NAMALWA (cell line): ENCODE measurements around the gene CRKL.
A peak's percentile ranks its signal among the peaks of the same experiment; 100 is the strongest.
"Not testable (repeated sequence)": the region's sequence is repeated elsewhere in the genome, so short reads cannot be mapped to it uniquely, and the experiment has no call there.

Experiments used
- DNase-seq: peaks from one replicate; pipeline ENCODE4 v3.0.0-alpha.2; 2015; ENCODE audit warnings: low spot score

The CRKL gene, protein sequence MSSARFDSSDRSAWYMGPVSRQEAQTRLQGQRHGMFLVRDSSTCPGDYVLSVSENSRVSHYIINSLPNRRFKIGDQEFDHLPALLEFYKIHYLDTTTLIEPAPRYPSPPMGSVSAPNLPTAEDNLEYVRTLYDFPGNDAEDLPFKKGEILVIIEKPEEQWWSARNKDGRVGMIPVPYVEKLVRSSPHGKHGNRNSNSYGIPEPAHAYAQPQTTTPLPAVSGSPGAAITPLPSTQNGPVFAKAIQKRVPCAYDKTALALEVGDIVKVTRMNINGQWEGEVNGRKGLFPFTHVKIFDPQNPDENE

DNA sequence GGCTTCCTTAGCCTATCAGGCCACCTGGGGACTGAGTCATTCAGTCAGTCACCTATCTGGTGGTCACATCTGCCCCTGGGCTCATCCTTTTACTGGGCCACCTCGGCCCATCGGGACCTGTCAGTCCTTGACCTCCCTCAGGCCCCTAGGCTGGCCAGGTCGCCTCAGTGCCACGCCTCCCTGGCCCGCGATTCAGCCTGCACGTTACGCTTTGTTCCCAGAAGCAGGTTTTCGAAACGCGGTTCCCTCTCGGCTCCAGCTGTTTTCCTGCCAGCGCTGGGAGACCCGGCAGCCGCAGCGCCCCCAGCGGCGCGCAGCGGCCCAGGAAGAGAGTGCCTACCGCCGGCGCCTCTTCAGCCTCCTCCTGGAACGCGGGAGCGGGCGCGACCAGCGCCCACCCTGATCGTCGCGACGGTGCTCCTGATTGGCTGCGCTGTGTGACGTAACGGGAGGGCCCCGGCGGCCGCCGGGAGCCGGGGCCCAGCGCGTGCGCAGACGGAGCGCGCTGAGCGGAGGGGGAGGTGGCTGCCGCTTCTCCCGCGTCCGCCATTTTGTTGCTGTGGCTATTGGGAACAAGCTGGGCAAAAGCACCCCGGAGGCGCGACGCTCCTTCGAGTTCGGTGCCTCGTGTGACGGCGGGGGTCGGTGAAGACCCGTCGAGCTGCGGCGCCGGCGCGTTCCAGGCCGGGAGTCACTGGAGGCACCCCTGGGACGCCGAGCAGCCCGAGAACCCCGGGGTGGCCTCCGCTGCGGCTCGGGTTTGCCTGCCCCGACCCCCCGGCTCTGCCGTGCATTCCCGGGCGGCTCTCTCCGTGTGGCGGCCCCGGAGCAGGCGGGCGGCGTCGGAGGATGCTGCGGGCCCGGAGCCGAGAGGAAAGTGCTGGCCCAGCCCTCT, at the start of gene CRKL:
Gene CRKL (plus strand): TSS at position 492 of the 895 bp plus-strand sequence. CDS start 528 bp downstream, outside the sequence.
- DNase-seq = peak; percentile 98

DNA sequence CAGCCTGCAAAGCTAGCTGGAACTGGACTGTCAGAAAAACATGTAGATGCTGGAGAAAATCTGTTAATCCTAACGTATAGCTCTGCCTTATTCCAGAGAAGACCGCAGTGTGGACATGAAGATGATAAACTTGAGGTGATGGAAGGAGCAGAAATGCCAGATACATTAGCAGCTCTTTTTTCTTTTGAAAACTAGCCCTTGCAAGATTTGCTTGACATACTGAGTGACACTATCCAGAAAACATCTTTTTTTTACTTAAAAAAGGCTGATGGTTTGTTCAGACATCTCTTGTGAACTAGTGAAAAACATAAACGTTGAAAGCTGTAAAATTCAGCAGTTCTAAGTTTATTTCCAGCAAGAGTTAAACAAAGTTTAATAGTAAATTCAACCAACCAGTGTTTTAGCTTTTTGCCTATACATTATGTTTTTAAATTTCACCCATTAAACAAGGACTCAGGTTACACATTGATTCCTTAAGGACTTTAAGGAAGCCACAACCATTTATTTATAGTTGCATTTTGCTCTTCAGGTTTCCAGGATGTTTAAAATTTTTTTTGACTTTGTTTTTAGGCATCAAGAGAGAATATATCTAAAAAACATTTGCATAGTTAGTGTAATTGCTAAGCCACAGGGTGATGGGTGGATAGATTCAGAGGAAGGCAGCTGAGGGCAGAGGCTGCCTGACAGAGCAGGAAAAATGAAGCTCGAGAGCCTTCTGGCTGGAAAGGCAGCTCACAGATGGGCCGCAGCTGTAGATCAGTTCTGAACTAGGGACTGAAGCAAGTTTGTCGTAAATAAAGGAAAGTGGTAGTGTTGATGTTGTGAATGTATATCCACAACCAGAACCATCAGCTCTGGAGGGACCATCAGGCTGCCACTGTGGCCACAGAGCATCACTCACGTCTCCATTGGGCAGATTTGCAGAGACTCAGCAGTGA, 48.9 kb upstream of the CRKL start:
- DNase-seq = no peak

DNA sequence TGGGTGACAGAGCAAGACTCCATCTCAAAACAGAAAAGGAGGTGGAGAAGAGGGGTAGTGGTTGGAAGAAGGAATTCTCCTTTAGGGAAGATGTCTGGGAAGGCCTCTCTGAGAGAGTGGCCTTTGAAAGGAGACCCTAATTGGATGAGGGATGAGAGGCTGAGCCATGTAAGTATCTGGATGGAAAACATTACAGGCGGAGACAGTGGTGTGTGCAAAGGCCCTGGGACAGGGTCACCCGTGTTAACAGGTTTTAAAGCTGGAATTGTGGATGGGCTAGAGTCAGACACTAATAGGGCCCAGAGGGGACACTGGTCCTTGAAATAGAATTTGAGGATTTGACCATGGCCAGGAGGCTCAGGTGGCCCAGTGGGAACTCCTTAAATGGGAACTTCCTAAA, 48.0 kb upstream of the CRKL start:
- no peak for DNase-seq

DNA sequence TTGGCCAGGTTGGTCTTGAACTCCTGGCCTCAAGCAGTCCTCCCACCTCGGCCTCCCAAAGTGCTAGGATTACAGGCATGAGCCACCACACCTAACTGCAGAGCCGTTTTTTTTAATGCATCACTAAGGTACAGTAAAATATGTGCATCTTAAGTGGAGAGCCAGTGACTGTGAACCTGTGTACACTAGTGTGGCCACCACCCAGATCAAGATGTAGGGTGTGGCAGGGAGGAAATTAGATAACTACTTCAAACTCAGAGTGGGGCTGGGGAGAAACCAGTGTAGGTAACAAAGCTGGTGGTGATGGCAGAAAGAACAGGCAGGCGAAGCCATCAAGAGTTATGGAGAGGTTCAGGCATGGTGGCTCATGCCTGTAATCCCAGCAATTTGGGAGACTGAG, 44.0 kb upstream of the CRKL start:
- DNase-seq = no peak

DNA sequence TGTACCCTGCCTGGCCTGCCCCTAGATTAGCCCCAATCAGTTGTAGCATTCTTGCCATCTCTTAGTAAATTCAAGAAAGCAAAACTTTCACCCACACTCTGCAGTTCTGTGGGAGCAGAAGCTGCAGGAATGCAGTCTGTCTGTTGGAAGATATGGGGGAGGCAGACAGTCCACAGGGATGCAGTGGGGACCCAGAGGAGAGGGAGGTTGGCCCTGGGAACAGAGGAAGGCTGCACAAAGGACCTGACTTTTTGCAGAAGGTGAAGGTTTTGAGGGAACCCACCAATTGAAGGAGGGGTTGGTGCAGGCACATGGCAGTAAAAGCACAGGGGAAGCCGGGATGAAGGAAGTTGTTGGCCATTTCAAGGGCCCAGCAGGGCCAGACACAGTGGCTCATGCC, 41.9 kb upstream of the CRKL start:
- DNase-seq = no peak

DNA sequence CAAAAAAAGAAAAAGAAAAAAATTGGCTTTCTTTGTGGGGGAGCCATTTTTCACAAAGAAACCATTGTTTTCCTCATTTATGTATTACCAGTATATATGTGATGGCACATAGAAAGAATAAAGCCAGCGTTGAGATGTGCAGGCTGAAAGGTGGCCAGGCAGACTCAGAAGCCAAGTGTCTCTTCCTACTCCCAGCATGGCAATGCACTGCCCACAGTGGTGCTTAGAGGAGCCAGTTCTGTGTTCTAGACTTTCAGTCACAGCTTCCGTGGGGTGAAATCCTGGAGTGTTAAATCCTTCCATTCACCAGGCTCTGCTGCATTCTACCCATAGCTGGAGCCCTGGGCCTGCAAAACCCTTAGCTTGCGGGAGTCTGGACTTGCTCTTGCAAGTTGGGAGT, 39.5 kb upstream of the CRKL start:
- no peak for DNase-seq

DNA sequence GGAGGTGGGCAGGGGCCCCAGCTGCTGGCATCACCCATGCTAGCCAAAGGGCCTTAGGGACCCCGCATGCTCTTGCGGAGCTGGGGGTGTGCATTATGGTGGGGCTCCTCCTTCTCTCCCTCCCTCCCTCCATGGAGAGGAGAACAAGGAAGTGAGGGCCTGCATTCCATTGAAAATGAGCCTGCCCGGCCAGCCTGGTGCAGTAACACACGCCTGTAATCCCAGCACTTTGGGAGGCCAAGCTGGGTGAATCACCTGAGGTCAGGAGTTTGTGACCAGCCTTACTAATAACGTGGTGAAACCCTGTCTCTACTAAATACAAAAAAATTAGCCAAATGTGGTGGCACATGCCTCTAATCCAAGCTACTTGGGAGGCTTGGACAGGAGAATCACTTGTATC, 36.0 kb upstream of the CRKL start:
- DNase-seq = no peak

DNA sequence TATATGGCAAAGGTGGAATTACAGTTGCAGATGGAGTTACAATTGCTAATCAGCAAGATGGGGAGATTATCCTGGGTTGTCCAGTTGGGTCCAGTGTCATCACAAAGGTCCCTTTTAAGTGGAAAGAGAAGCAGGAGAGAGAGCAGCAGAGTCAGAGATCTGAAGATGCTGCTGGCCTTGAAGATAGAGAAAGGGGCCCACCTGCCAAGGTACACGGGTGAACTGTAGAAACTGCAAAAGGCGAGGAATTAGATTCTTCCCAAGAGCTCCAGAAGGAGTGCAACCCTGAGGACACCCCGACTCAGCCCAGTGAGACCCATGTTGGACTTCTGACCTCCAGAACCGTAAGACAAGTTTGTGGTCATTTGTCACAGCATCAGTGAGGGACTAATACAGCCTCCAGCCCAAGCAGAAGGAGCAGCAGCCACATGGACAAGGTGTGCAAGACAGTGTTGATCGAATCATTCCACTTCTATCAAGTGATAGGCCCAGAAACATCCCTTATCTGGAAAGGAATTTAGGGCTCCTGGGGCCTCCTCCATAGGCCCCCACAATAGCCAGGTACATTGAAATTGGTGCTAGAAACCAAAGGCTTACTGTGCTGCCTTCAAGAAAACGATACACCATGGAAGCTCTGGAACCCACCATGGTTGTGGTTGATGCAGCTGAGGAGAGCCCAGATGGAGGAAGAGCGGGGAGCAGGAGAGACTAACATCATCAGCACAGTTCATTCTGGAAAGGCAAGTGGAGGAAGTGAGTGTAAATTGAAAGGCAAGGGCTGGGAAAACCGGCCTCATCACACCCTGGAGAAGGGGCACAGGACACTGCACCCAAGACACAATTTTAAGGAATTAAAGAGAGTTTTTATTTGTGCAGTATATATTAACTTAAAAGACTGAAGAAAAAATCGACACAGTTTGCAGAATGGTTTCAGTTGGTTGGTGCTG, 35.1 kb upstream of the CRKL start:
- no peak for DNase-seq

DNA sequence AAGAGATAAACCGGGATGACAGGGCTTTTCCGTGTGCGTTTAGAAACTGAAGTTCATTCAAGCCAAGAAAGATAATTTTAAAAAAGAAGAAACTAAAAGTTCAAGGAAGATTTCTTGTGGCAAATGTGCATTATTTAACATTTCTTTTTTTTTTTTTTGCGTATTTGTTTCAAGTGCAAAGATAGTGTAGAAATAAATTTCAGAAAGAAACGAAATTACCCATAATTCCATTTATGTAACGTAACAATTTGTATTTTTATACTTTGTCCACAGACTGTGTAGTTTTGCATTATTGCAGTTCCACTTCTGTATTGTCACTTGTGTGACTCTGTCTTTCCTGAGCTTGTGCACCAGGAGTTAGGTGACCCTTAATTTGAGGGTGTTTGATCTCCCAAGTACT, 34.4 kb upstream of the CRKL start:
- no peak for DNase-seq

DNA sequence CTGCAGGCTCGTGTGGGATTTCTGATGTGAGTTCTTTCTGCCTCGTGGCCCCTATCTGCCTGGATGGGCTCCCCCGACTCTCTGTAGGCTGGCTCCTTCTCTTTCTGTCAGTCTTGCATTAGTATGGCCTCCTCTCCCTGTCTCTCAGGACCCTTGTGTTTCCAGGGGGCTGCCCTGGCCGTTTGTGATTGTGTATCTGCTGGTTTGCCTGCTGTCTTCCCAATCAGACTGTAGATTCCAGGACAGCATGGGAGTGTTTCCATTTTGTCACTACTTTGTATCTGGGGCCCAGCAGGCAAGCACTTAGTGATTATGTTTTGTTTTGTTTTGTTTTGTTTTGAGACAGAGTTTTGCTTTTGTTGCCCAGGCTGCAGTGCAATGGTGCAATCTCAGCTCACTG, 32.8 kb upstream of the CRKL start:
- no peak for DNase-seq

DNA sequence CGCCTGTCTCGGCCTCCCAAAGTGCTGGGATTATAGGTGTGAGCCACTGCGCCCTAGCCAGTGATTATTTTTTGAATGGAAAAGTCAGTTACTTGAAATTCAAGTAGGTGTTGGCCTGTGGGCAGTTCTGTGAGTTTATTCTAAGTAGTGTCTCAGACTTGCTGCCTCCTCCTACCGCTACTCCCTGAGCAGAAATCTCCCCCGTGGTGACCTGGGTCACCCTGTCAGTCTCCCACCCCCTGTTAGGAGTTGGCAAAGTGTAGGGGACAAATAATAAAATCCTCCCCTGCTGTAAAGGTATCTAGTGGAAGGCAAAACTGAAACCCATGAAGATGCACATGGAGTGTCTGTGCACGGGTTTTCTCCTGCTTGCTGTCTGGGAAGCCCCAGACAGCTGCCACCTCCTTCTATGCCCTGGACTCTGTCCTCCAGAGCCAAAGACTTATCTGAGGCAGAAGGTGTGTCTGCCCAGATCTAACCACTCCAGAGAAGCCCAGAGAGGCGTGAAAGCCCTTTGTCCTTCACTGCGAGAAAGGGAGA, 32.1 kb upstream of the CRKL start:
- DNase-seq = no peak

DNA sequence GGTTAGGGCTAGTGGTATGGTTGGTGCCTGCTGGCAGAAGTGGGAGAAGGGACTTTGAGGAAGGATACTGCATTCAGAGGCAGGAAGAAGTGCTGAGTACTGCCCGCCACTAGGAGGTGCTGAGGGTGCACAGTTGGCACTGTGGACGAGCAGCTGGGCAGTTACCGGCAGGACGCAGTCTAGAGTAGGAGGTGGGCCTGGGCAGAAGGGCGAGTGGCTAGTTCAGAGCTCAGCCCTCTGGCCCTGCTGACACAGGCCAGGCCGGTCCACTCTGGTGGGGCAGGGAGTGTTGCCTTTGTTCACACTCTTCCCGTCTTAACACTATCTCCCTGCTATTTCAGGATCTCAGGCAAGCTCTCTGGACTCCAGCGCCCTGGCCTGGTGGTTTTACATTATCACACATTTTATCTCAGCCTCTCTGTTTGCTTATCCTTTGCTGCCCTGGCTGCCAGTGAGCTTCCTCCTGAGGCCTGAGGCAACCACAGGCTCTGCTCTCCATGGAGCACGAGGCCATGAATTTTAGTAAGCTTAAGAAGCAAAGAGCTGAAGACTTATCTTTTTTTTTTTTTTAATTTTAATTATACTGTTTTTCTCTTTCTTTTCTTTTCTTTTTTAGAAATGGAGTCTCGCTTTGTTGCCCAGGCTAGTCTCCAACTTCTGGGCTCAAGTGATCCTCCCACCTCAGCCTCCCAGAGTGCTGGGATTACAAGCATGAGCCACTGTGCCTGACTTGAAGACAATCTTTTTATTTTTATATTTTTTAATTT, 31.5 kb upstream of the CRKL start:
- peak; percentile 60 for DNase-seq

DNA sequence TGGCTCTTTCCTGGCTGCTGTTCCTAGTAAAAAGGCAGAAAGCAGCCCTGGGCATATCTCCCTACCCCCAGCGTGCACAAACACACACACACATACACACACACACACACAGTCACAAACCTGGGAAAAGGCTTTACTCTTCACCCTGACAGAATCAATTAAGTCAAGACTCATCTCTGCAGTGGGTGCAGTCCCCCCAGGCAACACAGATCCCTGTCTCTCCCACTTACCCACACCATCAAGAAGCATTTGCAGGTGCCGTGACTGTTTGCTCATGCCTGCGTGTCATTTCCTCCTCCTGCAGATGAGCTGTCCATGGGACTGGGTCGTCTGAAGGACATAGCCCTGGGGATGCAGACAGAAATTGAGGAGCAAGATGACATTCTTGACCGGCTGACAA, 29.8 kb upstream of the CRKL start:
- DNase-seq = no peak

DNA sequence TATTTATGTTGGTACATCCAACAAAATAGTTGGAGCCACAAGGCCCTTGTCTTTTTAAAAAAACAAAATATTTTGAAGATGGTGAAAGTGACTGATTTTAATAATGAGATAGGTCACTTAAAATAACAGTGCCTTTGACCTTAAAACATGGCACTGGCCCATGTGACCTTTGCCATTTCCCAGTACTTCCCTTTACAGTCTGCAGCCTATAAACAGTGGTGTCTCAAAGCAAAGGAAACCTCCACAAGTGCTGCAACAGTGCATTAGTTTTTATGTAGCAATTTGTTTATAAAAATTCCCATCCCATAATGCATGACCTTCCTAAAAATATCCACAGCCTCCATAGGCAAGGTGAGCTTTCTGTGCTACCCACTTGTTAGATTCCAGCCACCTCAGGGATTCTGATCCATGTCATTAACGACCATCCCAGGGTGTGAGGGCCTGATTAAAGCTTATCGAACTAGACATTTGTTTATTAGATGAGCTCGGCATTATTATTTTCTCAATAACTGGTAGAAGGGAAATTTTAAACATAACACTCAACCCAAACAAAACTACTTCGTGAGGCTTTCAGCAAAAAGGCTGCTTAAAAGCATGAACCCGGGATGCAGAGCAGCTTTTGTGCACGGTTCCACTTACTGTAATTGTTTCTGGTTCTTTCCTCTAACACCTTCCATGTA, 28.0 kb upstream of the CRKL start:
- no peak for DNase-seq

DNA sequence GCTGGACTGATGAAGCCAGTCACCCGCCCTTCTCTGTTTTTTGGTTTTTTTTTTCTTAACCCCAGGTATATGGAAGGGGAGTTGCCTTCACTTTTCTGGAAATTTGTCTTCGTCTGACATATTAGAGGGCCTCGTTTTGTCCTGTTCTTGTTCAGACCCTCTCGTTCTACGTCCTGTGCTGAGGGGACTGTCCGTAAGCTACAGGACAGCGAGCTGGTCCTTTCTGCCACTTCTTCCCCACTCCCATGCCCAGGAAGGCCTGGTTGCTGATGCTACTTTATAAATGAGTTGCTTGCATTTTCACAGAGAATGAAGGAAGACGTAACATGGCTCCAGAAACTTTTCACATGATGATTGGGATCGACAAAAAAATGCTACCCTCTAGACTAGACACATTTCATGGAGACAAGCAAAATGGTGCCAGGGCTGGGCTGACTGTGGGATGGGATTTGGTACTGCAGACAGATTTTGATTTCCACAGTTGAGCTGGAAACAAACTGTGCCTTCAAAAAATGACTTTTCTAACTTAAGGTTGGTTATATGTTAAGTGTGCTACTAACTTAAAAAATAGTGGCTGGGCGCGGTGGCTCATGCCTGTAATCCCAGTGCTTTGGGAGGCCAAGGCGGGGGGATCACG, 27.2 kb upstream of the CRKL start:
- no peak for DNase-seq

DNA sequence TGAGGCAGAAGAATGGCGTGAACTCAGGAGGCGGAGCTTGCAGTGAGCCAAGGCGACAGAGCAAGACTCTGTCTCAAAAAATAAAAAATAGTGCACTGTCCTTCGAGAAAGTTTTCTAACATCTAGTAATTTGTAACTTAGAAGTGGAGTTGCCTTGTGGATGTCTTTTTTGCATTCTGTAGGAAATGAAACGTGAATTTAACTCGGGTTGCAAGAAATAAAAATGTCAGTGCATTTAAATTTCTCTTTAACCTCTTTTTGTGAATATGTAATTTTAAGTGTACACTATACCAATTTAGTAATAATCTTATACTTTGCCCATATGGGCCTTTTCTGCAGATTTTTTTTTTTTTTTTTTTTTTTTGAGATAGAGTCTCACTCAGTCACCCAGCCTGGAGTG, 26.2 kb upstream of the CRKL start:
- no peak for DNase-seq

DNA sequence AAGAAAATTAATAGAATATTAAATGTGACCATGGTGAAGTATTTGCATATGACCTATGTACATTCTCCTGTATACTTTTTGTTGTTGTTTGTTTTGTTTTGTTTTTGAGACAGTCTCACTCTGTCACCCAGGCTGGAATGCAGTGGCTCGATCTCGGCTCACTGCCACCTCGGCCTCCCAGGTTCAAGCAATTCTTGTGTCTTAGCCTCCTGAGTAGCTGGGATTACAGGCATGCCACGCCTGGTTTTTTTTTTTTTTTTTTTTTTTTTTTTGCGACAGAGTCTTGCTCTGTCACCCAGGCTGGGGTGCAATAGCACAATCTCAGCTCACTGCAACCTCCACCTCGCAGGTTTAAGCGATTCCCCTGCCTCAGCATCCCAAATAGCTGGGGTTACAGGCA, 19.5 kb upstream of the CRKL start:
- DNase-seq = not testable (repeated sequence)

DNA sequence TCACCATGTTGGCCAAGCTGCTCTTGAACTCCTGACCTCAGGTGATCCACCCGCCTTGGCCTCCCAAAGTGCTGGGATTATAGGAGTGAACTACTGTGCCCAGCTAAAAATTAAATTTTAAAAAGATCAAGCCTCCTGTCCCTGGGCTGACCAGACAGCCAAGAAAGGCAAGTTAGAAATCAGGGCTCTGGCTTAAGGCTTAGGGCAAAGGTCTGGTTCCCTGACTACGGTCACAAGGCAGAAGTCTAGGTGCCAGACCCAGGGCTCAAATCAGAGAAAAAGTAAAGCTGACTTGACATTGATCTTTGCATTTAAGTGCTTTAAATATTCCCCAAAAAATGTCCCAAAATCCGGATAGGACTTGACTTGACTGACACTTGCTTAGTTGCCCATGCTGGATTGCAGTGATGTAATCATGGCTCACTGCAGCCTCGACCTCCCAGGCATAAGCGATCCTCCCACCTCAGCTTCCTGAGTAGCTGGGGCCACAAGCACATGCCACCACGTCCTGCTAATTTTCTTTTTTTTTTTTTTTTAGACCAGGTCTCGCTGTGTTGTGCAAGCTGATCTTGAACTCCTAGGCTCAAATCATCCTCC, 17.3 kb upstream of the CRKL start:
- DNase-seq = no peak
